Measurements from ENCODE around the gene ARL17B.
"Not testable (repeated sequence)": the region's sequence is repeated elsewhere in the genome, so short reads cannot be mapped to it uniquely, and the experiment has no call there.

ARL17B gene

GRCh38 chr17:46361755-46362154 is at the start of gene ARL17B:
ARL17B (minus strand) TSS chr17:46361766; CDS start chr17:46358397, 3,369 bp downstream.
- DNase-seq (ENCODE audit: low read depth): not testable (repeated sequence)

- DNase-seq (ENCODE audit: low read depth): not testable (repeated sequence)
Measured at GRCh38 chr17:46409864-46410263, 48.3 kb upstream of the ARL17B start.

DNA sequence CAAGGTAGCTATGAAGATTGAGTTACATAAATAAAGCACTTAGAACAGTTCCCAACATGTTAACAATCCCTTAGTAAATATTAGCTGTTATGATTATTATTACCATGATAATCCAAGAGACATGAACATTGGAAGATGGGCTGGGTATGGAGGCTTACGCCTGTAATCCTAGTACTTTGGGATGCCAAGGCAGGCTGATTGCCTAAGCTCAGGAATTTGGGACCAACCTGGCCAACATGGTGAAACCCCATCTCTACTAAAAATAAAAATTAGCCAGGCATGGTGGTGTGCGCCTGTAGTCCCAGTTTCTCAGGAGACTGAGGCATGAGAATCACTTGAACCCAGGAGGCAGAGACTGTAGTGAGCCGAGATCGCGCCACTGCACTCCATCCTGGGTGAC is 45.6 kb upstream of the ARL17B start:
- DNase-seq (ENCODE audit: low read depth): not testable (repeated sequence)

DNA sequence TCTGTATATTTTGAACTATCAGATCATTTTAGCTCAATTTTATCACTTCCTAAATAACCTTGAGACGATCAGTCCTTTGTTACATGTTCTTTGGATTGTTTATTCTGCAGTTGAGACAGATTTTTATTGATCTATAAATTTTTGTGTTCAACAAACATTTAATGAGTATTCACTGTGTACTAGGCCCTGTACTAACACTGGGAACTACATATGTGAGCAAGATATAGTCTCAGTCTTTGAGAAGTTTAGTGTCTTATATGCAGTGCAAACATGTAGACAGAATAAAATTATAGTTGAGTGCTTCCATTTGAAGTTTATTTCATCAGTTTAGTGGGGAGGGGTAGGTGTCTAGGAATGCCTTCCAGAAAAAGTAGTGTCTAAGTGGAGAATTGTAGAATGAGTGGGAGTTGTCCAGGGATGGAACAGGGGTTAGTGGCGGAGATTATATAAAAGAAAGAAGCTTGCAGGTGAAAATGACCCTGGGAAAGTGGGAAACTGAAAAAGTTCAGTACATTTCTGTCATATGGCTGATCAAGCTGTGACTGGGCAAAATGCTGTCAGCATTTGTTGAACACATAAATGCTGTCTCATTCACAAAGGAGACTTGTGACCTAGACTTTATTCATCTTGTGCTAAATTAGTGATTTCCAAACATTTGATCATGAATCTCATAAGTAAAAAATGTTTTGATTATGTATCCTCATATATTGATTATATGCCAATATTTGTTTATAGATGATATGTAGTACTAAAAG is 39.6 kb upstream of the ARL17B start:
- DNase-seq (ENCODE audit: low read depth): not testable (repeated sequence)

DNA sequence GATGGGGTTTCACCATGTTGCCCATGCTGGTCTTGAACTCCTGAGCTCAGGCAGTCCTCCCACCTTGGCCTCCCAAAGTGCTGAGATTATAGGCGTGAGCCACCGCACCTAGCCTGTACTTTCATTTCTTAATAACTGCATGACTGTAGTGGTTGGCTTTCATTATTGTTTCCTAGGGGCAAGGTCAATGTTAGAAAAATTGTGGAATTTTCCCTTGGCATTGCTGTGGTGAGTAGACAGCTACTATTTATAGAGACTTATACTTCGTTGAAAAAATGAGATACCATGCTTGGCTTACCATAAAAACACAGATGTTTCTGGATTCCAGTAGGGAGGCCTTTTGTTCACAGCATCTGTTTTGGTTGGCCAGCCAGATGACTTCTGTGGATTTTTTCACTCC is 39.0 kb upstream of the ARL17B start:
- DNase-seq (ENCODE audit: low read depth): not testable (repeated sequence)

DNA sequence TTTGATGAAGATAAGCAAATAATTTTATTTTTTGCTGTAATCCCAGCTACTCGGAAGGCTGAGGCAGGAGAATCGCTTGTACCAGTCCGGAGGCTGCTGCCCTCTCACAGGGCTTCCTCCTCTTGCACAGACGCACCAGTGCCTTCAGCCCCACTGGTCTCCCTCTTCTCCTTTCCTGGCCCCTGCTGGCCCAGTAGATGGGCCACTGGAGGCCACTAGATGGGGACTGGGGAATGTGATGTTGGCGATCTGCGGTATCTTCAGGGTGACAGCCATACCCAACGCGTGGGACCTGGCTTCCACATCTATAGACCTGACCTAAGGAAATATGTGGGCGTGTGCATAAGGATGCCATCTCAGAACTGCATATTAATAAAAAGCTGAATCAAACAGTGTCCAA is 38.4 kb upstream of the ARL17B start:
- DNase-seq (ENCODE audit: low read depth): not testable (repeated sequence)

- DNase-seq (ENCODE audit: low read depth): not testable (repeated sequence)
Measured at GRCh38 chr17:46396292-46396691, 34.7 kb upstream of the ARL17B start.

DNA sequence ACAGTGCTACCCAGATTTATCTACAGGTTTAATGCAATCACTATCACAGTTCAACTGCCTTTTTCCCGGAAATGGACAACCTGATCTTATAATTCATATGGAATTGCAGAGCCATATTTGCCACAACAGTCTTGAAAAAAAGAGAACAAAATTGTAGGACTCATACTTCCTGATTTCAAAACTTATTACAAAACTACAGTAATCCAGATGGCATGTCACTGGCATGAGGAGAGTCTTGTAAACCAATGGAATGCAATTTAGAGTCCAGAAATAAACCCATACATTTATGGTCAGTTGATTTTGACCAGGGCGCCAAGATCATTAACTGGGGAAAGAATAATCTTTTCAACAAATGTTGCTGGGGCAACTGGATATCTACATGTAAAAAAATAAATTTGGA is 32.1 kb upstream of the ARL17B start:
- DNase-seq (ENCODE audit: low read depth): not testable (repeated sequence)

DNA sequence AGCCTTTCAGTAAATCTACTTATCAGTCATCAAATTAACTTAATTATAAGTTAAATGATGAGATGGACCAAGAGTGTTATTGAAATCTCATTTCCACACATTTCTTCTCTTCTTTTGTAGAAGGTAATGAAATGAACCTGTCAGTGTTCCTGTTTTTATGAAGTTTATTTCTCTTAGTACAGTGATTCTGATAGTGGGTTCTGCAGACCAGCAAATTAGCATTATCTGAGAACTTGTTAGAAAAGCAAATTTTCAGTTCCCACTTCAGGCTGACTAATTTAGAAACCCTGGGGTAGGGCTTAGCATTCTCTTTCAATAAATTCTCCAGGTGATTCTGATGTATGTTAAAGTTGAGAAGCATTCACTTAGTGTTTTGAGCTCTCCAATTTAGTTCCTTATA is 23.9 kb upstream of the ARL17B start:
- DNase-seq (ENCODE audit: low read depth): not testable (repeated sequence)

DNA sequence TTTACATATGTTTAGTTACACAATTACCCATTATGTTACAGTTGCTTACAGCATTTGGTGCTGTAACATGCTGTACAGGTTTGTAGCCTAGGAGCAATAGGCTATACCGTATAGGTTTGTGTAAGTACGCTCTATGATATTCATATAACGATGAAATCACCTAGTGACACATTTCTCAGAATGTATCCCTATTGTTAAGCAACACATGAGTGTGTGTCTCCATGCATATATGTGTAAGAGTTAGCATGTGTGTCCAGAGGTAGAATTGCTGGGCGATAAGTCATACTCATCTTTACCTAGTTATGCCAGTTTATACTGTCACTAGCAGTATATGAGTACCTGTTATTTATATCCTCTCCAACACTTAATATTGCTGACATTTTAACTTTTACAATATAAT is 21.6 kb upstream of the ARL17B start:
- not testable (repeated sequence) for DNase-seq (ENCODE audit: low read depth)

GRCh38 chr17:46373418-46373817 is 11.9 kb upstream of the ARL17B start:
- DNase-seq (ENCODE audit: low read depth): not testable (repeated sequence)

DNA sequence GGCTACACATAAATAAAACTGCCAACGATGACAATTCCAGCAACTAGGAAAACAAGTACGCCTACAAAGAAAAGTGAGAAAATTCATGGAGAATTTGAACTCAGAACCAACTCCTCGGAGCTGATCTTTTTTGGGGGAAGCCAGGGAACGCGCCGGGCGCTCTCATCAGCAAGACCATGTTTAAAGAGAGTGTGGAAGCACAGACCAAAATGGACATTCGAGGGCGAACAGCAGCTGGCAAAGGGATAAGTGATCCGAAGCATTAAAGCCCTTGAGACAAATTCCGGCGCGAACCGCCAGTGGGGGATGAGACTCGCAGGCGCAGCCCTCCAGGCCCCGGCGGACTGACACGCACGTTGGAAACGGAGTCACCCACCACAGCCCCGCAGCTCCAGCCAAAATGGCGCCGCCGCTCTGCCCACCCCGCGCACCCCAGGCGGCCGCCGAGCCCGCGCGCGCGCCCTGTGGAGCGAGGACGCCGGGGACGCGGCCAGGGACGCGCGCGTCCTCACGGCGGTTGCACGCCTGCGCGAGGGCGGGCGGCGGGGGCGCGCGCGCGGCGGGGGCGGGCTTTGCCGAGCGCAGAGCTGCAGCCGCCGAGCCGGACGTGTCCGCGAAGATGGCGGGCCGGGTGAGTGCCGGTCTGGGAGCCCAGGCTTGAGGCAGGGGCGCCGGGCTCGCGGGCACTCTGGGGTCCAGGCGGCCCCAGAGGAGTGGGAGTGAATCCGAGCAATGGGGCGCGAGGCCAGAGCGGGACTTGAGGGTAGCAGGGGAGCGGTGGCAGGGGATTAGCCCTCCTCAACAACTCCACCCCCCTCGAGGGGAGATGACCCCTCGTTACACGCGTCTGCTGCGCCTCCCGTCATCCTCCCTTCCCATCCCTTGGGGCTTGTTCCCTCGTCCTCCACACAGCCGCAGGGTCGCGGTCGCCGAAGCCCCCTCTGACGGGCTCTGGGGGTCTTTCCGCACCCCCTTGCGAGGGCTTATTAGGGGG is 11.0 kb upstream of the ARL17B start:
- not testable (repeated sequence) for DNase-seq (ENCODE audit: low read depth)

GRCh38 chr17:46367520-46367919 is 6.0 kb upstream of the ARL17B start:
- DNase-seq (ENCODE audit: low read depth): not testable (repeated sequence)

GRCh38 chr17:46361145-46361735 is 326 bp downstream of the ARL17B start:
- not testable (repeated sequence) for DNase-seq (ENCODE audit: low read depth)

- DNase-seq (ENCODE audit: low read depth): not testable (repeated sequence)
Measured at GRCh38 chr17:46353856-46354255, 7.7 kb downstream of the ARL17B start.

- not testable (repeated sequence) for DNase-seq (ENCODE audit: low read depth)
Measured at GRCh38 chr17:46349060-46349459, 12.5 kb downstream of the ARL17B start.

DNA sequence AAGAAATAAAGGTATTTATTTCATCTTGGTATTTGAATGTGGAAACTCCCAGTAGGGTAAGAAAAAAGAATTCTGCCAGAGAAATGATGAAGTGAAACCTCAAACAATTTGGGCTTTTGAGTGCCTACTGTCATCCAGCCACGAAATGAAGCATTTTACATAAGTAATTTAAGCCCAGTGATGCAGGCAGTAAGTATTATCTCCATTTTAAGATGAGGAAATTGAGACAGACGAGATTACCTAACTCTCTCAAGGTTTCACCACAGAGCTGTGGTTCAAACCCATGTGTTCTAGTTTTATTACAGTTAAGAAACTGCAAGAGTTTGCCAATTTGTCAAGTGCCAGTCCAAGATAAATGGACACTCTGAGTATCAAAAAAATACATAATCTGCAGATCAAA is 13.2 kb downstream of the ARL17B start:
- not testable (repeated sequence) for DNase-seq (ENCODE audit: low read depth)

GRCh38 chr17:46342131-46342530 is 19.4 kb downstream of the ARL17B start:
- DNase-seq (ENCODE audit: low read depth): not testable (repeated sequence)

GRCh38 chr17:46341220-46341619 is 20.3 kb downstream of the ARL17B start:
- DNase-seq (ENCODE audit: low read depth): not testable (repeated sequence)

DNA sequence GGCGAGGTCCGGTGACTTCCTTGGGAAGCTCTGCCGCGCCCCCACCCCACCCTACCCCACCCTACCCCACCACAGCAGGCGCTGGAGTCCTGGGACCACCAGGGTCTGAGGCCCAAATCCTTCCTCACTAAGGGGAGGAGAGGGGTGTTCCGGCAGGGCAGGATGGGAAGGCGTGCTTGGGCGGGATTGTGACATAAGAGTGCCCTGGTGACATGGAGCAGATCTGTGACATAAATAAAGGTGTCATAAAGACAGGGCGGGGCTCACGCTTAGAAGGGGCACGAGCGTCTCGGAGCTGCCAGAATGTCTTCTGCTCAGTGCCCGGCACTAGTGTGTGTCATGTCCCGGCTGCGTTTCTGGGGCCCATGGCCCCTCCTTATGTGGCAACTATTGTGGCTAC is 66.7 kb downstream of the ARL17B start, which contains the start of gene LRRC37A:
TSS of gene LRRC37A (plus strand) at position 301 of the 400 bp plus-strand sequence. CDS start at position 304, 3 bp downstream.
- not testable (repeated sequence) for DNase-seq (ENCODE audit: low read depth)

- not testable (repeated sequence) for DNase-seq (ENCODE audit: low read depth)
Measured at GRCh38 chr17:46291618-46292017, 69.9 kb downstream of the ARL17B start.
